Activated CD4-positive, alpha-beta T cell treated with anti-CD3 and anti-CD28 coated beads for 24 hours (primary cell): ENCODE data around the gene ID3.
A peak's percentile ranks its signal among the peaks of the same experiment; 100 is the strongest.

Experiments used
- DNase-seq, 2 donors: peaks; one replicate each; pipeline ENCODE4 v3.0.0-alpha.2; 2020; ENCODE audit warnings: low read depth in 2 of 2

The ID3 gene

DNA sequence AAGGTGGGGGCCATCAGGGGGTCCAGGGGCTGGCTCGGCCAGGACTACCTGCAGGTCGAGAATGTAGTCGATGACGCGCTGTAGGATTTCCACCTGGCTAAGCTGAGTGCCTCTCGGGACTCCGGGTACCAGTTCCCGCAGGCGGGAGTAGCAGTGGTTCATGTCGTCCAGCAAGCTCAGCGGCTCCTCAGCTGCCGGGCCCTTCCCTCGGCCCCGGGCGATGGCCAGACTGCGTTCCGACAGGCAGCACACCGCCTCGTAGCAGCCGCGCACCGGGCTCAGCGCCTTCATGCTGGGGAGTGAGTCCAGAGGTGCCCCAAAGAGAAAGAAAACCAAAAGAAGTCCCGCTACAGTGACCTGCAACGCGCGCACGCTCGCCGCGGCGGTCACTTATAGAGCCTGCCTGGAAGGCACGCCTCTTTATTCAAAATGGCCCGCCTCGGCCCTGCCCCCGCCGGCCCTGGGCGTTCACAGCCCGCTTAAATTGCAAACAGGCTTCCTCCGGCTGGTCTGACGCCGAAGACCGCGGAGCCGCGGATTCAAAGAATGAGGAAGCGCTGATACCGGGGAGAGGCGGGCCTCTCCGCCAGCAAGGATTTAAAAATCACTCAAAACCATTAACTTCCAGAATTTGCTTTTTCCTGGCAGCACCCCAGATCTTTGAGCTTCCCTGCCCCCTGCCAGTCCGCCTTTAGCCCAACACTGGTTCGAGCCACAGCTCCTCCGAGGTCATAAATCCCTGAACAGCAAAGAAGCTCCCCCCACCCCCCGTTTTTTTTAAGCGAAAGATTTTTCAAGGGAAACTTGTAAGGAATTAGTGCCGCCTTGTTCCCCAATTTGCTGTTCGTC lies at the start of gene ID3:
TSS of gene ID3 (minus strand) at position 366 of the 849 bp plus-strand sequence. CDS start at position 291, 75 bp downstream.
- DNase-seq, result peak; percentile 78 to 89

GRCh38 chr1:23607944-23608343 lies 48.6 kb upstream of the ID3 start:
- no peak for DNase-seq

DNA sequence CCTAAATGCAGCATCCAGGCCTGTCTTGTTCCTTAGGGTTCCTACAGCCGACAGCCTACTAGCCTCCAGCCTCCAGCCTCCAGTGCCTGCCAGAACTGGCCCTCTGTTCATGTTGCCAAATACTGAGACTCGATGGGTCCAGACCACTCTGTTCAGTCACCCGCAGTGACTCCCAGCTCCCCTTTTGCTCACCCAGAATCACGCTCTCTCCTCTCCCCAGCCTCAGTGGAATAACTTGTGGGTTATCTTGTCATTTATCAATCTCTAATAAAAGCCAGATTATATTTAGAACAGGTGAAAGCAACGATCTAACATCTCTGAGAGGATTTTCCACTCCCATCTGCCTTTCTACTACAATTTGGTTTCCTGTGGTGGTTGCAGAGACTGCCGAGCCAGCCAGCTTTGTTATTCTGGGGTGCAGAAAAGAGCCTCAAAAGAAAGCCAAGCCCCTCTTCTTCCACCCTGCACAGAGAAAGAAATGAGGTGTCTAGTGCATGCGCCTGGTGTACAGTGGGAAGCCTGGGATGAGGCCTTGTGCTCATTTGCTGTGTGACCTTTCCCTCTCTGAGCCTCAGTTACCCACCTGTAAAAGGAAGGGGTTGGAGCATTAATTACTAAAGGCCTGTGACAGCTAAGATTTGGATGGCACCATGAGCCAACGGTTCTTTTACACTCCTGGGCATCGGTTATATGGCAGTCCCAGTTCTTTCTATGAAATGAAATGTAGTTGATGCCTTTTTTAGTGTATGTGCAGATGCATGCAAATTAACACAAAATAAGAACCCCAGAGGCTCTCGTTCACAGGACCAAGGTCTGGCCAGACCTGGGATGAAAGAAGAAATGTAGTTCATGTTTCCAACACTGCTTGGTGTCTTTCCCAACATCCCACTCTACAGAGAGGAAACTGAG lies 42.9 kb upstream of the ID3 start:
- DNase-seq, result no peak

DNA sequence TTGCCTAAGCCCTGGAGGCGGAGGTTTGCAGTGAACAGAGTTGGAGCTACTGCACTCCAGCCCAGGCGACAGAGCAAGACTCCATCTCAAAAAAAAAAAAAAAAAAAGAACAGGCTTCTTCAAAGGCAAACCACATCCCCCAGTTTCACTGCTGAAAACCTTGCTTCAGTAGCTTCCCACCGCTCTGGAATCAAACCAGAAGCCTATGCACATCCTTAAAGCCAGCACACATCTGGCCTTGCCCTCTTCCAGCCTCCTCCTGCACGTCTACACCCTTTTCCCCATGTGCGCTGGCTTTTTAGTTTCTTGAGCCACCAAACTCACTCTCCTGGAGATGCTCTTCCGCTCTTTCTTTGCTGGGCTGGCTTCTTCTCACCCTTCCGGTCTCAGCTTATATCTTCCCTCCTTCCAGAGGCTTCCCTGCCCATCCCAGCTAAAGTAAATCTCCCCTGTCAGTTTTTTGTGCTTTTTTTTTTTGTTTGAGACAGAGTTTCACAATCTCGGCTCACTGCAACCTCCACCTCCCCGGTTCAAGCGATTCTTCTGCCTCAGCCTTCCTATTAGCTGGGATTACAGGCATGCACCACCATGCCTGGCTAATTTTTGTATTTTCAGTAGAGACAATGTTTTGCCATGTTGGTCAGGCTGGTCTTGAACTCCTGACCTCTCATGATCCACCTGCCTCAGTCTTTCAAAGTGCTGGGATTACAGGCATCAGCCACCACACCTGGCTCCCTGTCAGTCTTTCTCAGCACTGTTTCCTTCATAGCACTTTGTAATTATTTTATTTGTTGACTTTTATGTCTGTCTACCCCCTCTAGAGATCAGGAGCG lies 42.0 kb upstream of the ID3 start:
- no peak for DNase-seq

DNA sequence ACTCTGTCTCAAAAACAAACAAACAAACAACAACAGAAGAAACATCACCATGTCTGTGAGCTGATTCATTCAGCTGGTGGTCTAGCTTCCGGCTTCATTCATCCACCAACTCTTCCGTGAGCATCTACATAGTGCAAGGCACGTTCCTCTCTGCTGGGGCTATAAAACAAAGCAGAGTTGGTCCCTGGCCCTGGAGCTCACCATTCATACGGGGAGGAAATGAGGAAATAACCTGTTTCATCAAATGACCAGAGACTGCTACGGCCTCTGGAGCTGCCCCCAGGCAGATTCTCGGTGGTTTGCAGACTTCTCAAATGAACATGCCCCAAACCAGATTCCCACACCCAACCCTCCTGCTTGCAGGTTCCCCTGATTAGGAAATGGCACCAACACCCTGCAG lies 41.0 kb upstream of the ID3 start:
- no peak for DNase-seq

- DNase-seq, result no peak
Observed at GRCh38 chr1:23599125-23599524, 39.8 kb upstream of the ID3 start.

GRCh38 chr1:23598424-23598823 lies 39.1 kb upstream of the ID3 start:
- no peak for DNase-seq

DNA sequence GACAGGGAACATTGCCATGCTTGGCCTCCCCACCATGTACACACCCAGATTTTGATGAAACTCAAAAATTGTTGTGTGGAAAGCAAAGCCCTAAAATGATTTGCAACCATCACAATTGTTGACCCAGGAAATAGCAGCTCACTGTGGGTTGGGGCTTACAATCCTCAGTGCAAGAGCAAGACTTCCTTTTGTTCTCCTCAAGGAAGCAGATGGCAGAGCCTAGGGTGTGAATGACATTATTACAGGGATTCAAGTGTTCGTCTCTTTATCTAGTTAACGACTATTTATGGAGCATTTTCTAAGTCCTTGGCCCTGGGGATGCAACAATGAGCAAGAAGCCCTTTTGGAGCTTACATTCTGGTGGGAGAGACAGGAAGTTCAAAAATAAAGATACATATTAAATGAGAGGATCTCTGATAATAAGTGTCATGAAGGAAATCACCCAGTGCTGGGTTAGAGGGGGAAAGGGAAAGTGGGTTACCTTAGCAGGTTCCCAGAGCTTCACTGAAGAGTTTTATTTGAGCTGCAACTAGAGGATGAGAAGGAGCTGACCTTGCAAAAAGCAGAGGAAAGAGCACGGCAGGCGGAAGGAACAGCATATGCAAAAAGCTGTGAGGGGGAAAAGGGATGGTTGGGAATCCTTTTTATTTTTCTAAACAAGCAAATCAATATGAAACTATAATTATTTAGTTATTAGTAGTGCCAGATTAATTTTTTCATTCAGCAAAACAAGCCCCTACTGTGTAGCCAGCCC lies 38.5 kb upstream of the ID3 start:
- DNase-seq, result no peak

DNA sequence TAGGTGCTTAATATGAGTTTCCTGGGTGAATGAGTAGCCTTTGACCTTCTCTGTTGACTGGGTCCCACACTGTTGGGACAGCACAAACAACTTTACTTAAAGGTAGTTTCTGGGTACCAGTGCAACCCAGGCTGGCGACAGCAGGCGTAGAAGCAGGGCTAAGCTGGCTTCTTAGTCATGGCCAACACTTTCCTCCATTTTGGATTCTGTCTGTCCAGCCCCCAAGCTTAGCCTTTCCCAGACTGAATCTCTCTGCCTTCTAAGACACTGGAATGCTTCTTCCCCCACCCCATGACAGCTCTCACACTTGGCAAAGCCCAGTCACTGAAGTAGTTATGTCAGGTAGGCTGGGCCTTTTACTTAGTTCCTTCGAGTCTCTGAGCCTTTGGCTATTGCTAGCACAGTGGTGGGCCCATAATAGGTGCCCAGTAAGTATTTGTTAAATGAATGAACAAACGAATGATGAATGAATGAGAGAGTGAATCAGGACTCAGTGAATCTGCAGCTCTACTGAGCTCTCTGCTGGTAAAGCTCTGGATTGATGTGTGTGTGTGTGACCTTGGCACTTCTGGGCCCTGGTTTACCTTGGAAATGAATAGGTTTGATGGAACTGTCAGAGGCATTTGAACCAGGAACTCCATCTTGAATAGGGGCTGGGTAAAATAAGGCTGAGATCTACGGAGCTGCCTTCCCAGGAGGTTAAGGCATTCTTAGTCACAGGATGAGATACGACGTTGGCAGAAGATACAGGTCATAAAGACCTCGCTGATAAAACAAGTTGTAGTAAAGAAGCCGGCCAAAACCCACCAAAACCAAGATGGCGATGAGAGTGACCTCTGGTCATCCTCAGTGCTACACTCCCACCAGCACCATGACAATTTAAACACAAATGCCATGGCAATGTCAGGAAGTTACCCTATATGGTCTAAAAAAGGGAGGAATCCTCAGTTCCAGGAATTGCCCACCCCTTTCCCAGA lies 37.4 kb upstream of the ID3 start:
- DNase-seq, result no peak

DNA sequence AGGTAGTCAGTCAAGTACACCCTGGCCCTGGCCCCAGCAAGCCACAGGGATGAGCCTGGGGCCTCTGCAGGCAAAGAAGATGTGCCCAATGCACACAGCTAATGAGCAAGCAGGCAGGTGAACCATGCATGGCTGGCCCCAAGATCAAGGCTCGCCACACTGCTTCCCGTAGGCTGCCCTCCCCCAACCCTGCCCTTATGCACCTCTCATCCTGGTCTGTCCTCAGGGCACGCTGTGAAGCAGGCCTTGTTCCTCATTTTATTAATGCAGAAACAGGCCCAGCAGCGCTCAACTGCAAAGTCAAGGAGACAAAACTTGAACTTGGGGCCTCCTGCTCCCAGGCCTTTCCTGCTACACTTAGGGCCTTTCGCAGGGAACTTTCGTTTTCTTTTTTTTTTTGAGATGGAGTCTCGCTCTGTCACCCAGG lies 35.6 kb upstream of the ID3 start:
- DNase-seq, result no peak

DNA sequence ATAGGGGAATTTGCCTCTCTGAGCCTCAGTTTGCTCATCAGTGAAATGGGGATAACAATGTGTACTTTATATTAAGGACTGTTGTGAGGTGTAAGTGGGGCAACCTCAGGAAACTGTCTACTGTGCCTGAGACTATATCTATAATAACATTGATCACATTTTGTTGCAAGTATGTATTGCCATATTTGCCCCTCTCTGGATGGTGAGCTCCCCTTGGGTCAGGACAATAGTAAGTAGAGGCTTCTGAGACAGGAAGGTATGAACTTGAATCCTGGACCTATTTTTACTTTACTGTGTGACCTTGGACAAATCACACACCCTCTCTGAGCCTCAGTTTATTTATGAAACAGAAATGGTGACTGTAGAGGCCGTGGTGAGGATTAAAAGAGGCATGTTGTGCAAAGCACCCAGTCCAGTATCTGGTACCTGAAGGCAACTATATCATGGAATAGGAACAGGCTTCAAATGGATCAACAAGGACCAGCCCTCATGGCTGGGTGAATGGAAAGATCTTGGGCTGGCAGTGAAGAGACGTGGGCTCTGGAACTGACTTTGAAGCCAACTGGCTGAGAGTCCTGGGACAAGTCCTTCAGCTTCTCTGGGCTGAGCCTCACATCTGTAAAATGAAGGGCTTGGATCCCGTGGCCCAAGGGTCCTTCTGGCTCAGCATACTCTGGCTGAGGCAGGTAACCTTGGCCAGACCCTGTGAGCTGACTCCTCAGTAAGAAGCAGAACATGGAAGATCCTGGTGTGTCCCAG lies 35.0 kb upstream of the ID3 start:
- no peak for DNase-seq

DNA sequence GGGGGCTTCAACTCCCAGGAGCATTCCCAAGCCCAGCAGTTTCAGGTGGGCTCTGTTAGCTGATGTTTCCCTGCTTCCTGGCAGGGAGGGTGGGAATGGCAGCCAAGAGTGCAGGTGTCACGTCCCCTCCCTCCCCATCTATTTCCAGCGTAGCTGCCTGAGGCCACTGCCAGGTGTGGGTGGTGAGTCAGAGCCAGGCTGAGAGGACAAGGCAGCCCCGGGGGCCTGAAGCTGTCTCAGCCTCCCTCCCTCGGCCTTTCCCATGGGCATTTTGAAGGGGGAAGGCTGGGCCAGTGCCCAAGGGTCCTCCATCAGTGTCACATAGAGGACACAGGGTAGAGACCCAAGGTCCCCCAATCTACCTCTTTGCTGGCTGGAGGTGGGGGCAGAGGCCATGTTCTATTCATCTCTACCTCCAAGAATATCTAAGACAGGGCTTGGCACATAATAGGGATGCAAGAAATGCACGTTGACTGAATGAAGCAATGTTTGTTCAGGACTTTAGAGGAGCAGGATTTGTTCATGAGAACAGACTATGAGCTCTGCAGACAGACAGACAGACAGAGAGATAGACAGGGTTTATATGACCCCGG lies 34.4 kb upstream of the ID3 start:
- DNase-seq, result no peak

DNA sequence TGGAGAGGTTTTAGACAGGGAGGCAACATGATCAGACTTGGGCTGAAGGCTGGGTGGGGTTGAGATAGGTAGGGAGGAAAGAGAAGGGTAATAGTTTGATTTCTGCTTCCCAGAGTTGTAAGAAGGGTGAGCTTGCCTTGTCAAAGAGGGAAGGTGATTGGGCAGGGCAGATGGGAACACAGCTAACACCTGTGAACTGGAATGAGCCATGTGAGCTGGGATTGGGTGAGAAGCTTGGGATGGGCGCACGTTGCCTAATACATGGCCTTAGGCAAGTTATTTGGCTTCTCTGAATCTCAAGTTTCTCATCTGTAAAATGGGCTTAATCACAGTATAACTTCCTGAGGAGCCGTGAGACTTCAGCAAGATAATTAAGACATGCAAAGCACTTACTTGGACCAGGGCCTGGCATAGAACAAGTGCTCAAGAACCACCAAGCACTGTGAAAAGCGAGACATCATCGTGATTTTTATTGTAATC lies 33.8 kb upstream of the ID3 start:
- no peak for DNase-seq

DNA sequence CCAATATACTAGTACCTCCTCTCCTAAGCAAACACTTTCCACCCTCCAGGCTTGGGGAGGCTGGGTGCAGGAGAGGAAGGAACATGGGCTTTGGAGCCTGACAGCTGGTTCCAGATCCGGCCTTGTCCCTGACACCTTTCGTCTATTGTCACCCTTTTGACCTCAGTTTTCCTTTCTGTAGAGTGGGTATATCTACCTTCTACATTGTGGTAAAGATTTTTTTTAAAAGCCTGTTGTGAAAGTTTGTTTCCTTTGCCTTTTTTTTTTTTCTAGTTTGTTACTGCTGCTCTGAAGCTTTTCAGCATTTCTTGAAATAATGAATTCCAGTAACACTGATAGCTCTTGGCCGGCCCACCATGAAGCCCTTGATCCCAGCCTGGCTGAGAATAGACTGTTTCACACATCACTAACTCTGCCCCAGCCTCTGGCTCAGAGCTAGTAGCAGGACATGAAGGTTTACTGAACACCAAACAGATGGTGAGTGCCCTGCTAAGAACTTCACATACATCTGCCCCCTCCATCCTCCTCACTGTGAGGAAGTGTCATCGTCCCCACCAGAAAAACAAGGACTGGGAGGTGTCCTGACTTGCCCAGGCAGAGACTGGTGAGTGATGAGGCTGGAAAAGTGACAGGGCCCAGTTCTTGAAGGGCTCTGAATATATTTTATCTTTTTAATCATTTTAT lies 33.0 kb upstream of the ID3 start:
- DNase-seq, result no peak

GRCh38 chr1:23591460-23592208 lies 32.3 kb upstream of the ID3 start:
- DNase-seq, result peak in 1 of 2 donors; percentile 40

DNA sequence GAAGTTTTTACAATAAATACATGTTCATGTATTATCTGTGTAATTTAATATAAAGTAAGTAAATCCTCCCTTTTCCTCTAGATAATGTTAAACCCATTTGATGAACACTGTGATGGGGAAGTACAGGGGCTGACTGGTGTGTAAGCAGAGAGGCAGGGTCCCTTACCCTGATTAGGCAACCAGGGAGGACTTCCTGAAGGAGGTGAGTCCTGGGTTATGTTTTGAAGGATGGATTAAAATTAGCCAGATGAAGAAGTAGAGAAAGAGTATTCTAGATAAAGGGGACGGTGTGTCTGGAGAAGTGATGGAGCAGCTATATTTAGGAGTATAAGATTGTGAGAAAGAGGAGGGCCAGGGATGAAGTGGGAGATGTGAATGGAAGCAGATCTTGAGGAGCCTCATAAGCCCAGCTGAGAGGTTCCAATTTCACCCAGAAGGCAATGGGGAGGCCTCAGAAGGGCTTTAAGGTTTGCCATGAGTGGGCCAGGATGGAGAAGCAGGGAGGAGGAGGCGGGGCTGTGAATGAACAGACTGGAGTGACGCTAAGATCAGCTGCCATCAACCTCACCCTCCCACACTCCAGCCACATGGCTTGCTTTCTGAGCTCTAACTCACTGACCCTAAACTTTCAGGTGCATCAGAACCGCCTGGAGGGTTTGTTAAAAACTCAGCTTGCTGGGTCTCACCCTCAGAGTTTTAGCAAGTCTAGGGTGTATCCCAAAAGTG lies 30.9 kb upstream of the ID3 start:
- no peak for DNase-seq

GRCh38 chr1:23589585-23589986 lies 30.3 kb upstream of the ID3 start:
- no peak for DNase-seq
